AG04450 (cell line): ENCODE results near the gene FAM20B. TPM values are rescaled to one million over a fixed set of nuclear protein-coding genes. Genes with fewer than 3 reads are reported as not detected.

Source experiments
- CTCF ChIA-PET: fragments of 300-600, 350-600 bp; formaldehyde crosslinking; extraction: SDS; loops from one replicate; lab custom pipeline; 2022; ENCODE audit warnings: antibody characterized with exemption, inconsistent platforms; lab: Charles Lee
- POLR2A ChIA-PET: fragments of 350-600 bp; formaldehyde crosslinking; extraction: SDS; loops from one replicate; lab custom pipeline; 2021; ENCODE audit warnings: antibody characterized with exemption, inconsistent platforms; lab: Yijun Ruan, JAX
- DNase-seq: peaks from one replicate; pipeline ENCODE4 v3.0.0-alpha.2; 2011; ENCODE audit warnings: low read depth, low spot score
- H3K27ac ChIP-seq: one replicate; pipeline ENCODE4 v1.5.1; 2012; ENCODE audit warnings: low read depth, low read length, control low read depth
- H3K27me3 ChIP-seq: one replicate; pipeline ENCODE4 v1.6.0; 2012; ENCODE audit warnings: low read length; ENCODE audit not compliant: control insufficient read depth, insufficient read depth
- H3K4me3 ChIP-seq: 2 replicates; pipeline ENCODE4 v1.5.1; 2011; ENCODE audit warnings: mild to moderate bottlenecking, low read depth, low read length, control low read depth
- H3K9me3 ChIP-seq: 2 replicates; pipeline ENCODE4 v1.5.1; 2012; ENCODE audit warnings: low read length; ENCODE audit not compliant: control insufficient read depth, insufficient read depth
- CTCF ChIP-seq: IDR thresholded peaks from 2 replicates; pipeline ENCODE4 v1.5.1; 2011; ENCODE audit warnings: low read depth, low read length, control low read depth, inconsistent platforms
- polyA plus RNA-seq: library from polyadenylated mRNA; depleted of rRNA; stranded (reverse); fragments of >200 nt; gene quantifications from 2 replicates; pipeline ENCODE4 v1.2.3, GENCODE V29; 2011

The FAM20B gene
- polyA plus RNA-seq, 1 experiment, result 29.3 TPM

GRCh38 chr1:179115181-179115580 is 89.5 kb downstream of the FAM20B start:
- TF ChIP-seq CTCF, result no peak
- Histone ChIP-seq H3K27me3 (no peaks in the 10 kb centered on the region), H3K9me3 (no peaks in the 10 kb centered on the region), H3K4me3 (no peak overlapping the region), H3K27ac (no peak overlapping the region)
- no peak for DNase-seq
- ChIA-PET CTCF (interaction anchor here (1.7 kb wide), 1 partner anchor 9 kb away, joined by 4 read pairs; no protein-coding TSS in a partner anchor), POLR2A (no interaction called here)

GRCh38 chr1:179119513-179119912 is 93.8 kb downstream of the FAM20B start:
- no peak for TF ChIP-seq CTCF
- Histone ChIP-seq H3K4me3 (no peak overlapping the region), H3K27me3 (no peaks in the 10 kb centered on the region), H3K27ac (no peak overlapping the region), H3K9me3 (no peaks in the 10 kb centered on the region)
- CTCF ChIA-PET, result interaction anchor here (1.9 to 2.9 kb wide), 11 partner anchors 12 to 249 kb away, joined by 4 to 33 read pairs (median 12); no protein-coding TSS in a partner anchor
- POLR2A ChIA-PET, result interaction anchor here (0.6 kb wide), 1 partner anchor 43 kb away, joined by 3 read pairs; no protein-coding TSS in a partner anchor
- DNase-seq, result no peak

GRCh38 chr1:179120736-179121135 is 95.0 kb downstream of the FAM20B start:
- no peak for TF ChIP-seq CTCF
- POLR2A ChIA-PET, result no interaction called here

GRCh38 chr1:179121159-179121938 is 95.7 kb downstream of the FAM20B start:
- peak; percentile 72 for TF ChIP-seq CTCF
- H3K27ac ChIP-seq, result no peak overlapping the region
- ChIA-PET POLR2A (no interaction called here), CTCF (interaction anchor here (0.6 to 2.9 kb wide), 45 partner anchors 9 to 585 kb away, joined by 3 to 33 read pairs (median 5); partner anchors contain the start of gene SOAT1)
- no peak for DNase-seq
- no peaks in the 10 kb centered on the region for H3K9me3 ChIP-seq
- H3K4me3 ChIP-seq, result no peak overlapping the region
- no peaks in the 10 kb centered on the region for H3K27me3 ChIP-seq

More at GRCh38 chr1:179120736-179121135, 95.0 kb downstream of the FAM20B start:
- no peak for DNase-seq
- H3K27ac ChIP-seq, result no peak overlapping the region
- H3K27me3 ChIP-seq, result no peaks in the 10 kb centered on the region
- H3K9me3 ChIP-seq, result no peaks in the 10 kb centered on the region
- CTCF ChIA-PET, result interaction anchor here (0.7 to 2.9 kb wide), 39 partner anchors 8 to 584 kb away, joined by 3 to 33 read pairs (median 5); partner anchors contain the start of gene SOAT1
- H3K4me3 ChIP-seq, result no peak overlapping the region

- H3K4me3 ChIP-seq, result no peak overlapping the region
- CTCF ChIA-PET, result no interaction called here
- H3K27ac ChIP-seq, result no peak overlapping the region
- no peak for TF ChIP-seq CTCF
- POLR2A ChIA-PET, result no interaction called here
- H3K9me3 ChIP-seq, result no peaks in the 10 kb centered on the region
- H3K27me3 ChIP-seq, result no peaks in the 10 kb centered on the region
- DNase-seq, result no peak
These were observed 99.2 kb downstream of the FAM20B start for GRCh38 chr1:179124873-179125272.
